ENCODE results near the gene MYO18B. TPM values are rescaled to one million over a fixed set of nuclear protein-coding genes. Genes with fewer than 3 reads are reported as not detected.

The MYO18B gene
- total and polyA plus RNA-seq, 2 of the 8 experiments (the other 6 are each of a cell fraction or from before 2014, with no cell fraction given) = 0.62 to 0.78 TPM

DNA sequence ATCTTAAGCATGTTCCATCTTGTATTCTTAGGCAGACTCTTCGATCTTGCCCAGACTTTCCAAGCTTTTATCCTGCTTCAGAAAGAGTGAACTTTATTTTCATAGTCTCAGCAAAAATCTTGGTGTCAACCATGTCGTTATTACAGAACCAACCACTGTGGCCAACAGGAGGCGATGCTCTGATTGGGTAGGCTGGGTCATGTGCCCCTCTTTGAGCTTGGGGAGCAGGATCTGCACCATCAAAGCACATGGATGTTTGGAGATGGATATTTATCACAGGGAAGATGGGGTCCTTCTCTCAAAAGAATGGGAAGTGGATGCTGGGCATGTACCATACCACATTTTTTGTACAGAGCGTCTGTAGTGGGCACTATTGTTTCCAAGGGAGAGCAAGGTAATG is 197.4 kb downstream of the MYO18B start:
- no peak overlapping the region for H3K56ac ChIP-seq (replicated peaks; ENCODE audit: insufficient read length, low read depth, low read length)
- H3K23me2 ChIP-seq (ENCODE audit: low read depth, low read length) = no peaks in the 10 kb centered on the region; the same call in 1 of the 2 replicates
- no peak overlapping the region for H2BK120ac ChIP-seq (replicated peaks; ENCODE audit: low read depth, low read length)
- H4K91ac ChIP-seq (replicated peaks; ENCODE audit: insufficient read length, low read length) = no peak overlapping the region
- no peak overlapping the region for H3K9ac ChIP-seq (replicated peaks in 1 of 4; ENCODE audit: extremely low read depth in 1 of 4, low read depth in 3 of 4, low read length in 3 of 4)
- no peak overlapping the region for H3K14ac ChIP-seq (ENCODE audit: insufficient read length)
- no peaks in the 10 kb centered on the region for H3K79me1 ChIP-seq (ENCODE audit: low read depth, low read length)
- no peak overlapping the region for H2BK20ac ChIP-seq (ENCODE audit: low read length)
- no peak overlapping the region for H3K27ac ChIP-seq (ENCODE audit: low read depth, low read length)
- H4K20me1 ChIP-seq (replicated peaks in 1 of 2; ENCODE audit: control insufficient read depth in 1 of 2, insufficient read depth in 2 of 2, low read length in 2 of 2) = no peaks in the 10 kb centered on the region
- H3K36me3 ChIP-seq (ENCODE audit: control insufficient read depth in 2 of 4, insufficient read depth in 4 of 4, low read length in 3 of 4) = no peaks in the 10 kb centered on the region
- H2BK15ac ChIP-seq (ENCODE audit: low read length) = no peak overlapping the region
- no peaks in the 10 kb centered on the region for H3K79me2 ChIP-seq (ENCODE audit: control insufficient read depth in 1 of 2, insufficient read depth in 2 of 2, low read length in 2 of 2)
- no peak overlapping the region for H4K5ac ChIP-seq (ENCODE audit: insufficient read length, low read depth, low read length)
- DNase-seq (ENCODE audit: low read depth in 1 of 2, low spot score in 2 of 2) = no peak
- H2AK5ac ChIP-seq (ENCODE audit: low read depth, low read length) = no peak overlapping the region
- H3K4me3 ChIP-seq (ENCODE audit: extremely low read depth in 1 of 4, insufficient read depth in 2 of 4, low read depth in 3 of 4, low read length in 4 of 4) = no peak overlapping the region
- no peak overlapping the region for H4K8ac ChIP-seq (ENCODE audit: extremely low read depth, insufficient read depth, low read length)
- H2BK12ac ChIP-seq (ENCODE audit: low read depth, low read length) = no peak overlapping the region
- no peak overlapping the region for H3K4ac ChIP-seq (replicated peaks; ENCODE audit: insufficient read length, low read depth, low read length)
- 87% methylated on average over 4 of the region's 4 CpGs; no CpG with 5 or more reads in 1 of the 2 experiments for WGBS, 2 experiments (ENCODE audit: extremely low coverage in 1 of 2, insufficient coverage in 1 of 2, insufficient read length in 1 of 2, insufficient replicate concordance in 2 of 2, low coverage in 1 of 2, low lambda C conversion rate in 2 of 2, missing lambda C conversion rate in 1 of 2)
- H3K4me2 ChIP-seq (ENCODE audit: insufficient read depth in 1 of 2, low read depth in 2 of 2, low read length in 2 of 2) = no peak overlapping the region
- no peak for FAIRE-seq
- H3K23ac ChIP-seq (ENCODE audit: insufficient read length) = no peak overlapping the region
- ChIA-PET POLR2A (ENCODE audit: partially characterized antibody) (no interaction called here), CTCF (ENCODE audit: partially characterized antibody) (interaction anchor here (1.1 to 2.4 kb wide), 6 partner anchors 12 to 131 kb away, joined by 3 to 8 read pairs (median 4); no protein-coding TSS in a partner anchor)
- H3K9me3 ChIP-seq (ENCODE audit: insufficient read depth in 2 of 2, low read depth in 1 of 2, low read length in 1 of 2) = no peaks in the 10 kb centered on the region
- peaks cover 0 to 2% (median 0%) of the 10 kb centered on the region in 4 experiments; a peak in 2 of 7 replicates for H3K27me3 ChIP-seq (replicated peaks in 1 of 4; ENCODE audit: control insufficient read depth in 3 of 4, extremely low read depth in 1 of 4, insufficient read depth in 3 of 4, low read length in 3 of 4)
- H3K18ac ChIP-seq (ENCODE audit: extremely low read depth, low read length) = no peak overlapping the region
- no peak overlapping the region for H2AFZ ChIP-seq (ENCODE audit: low read length)
- H2BK5ac ChIP-seq (ENCODE audit: low read depth, low read length) = no peak overlapping the region
- peaks cover 10 to 22% (median 17%) of the 10 kb centered on the region in 4 experiments; a peak in 6 of 7 replicates for H3K4me1 ChIP-seq (replicated peaks in 1 of 4; ENCODE audit: control insufficient read depth in 3 of 4, insufficient read depth in 4 of 4, low read length in 3 of 4)
- TF ChIP-seq CBX5 (IDR thresholded peaks at IDR 0.05; ENCODE audit: low read depth, low read length) (no peak), KDM4A (IDR thresholded peaks at IDR 0.05; ENCODE audit: low read depth, low read length, severe bottlenecking) (no peak), TAF7 (optimal IDR thresholded peaks at IDR 0.05; ENCODE audit: borderline replicate concordance, low read depth, low read length) (no peak), CEBPB (IDR thresholded peaks at IDR 0.05; ENCODE audit: low read depth, low read length) (no peak)
